K562 (cell line): ENCODE results near the gene NR4A2. TPM values are rescaled to one million over a fixed set of nuclear protein-coding genes. Genes with fewer than 3 reads are reported as not detected.

Experiments used
- CHCHD3 ChIP-seq: fragments of 250-450 bp; sonication (Bioruptor Pico); IDR thresholded peaks from 2 replicates; pipeline ENCODE4 v2.1.2; 2022; ENCODE audit warnings: mild to moderate bottlenecking
- CREB1 ChIP-seq, 2 experiments: sonication (generic) in 1 of 2; formaldehyde crosslinking in 1 of 2; IDR thresholded peaks; 2 replicates each; pipeline versions ENCODE4 v1.6.1 to v1.8.0; 2012 to 2022; ENCODE audit warnings: inconsistent platforms in 1 of 2, mild to moderate bottlenecking in 1 of 2, missing genetic modification reagents in 1 of 2, moderate library complexity in 1 of 2
- CREBBP ChIP-seq: IDR thresholded peaks from one replicate; pipeline ENCODE4 v1.6.1; 2012; ENCODE audit warnings: low read depth, mild to moderate bottlenecking, control low read depth, inconsistent platforms, low read length
- DEAF1 ChIP-seq: fragments of 450-650 bp; formaldehyde crosslinking; IDR thresholded peaks from 2 replicates; pipeline ENCODE4 v1.4.0; 2020; ENCODE audit warnings: mild to moderate bottlenecking, moderate library complexity
- HDAC1 ChIP-seq, 2 experiments: fragments of 450-650 bp; IDR thresholded peaks; 2 replicates each; pipeline ENCODE4 v1.6.1; 2016 to 2017; ENCODE audit warnings: inconsistent platforms in 1 of 2, mild to moderate bottlenecking in 1 of 2, moderate library complexity in 1 of 2
- HINFP ChIP-seq: fragments of 450-650 bp; conservative IDR thresholded peaks from 2 replicates; pipeline ENCODE4 v1.6.1; 2016; ENCODE audit warnings: missing genetic modification characterization, low read depth, mild to moderate bottlenecking, control low read depth, missing compliant biosample characterization
- MTA2 ChIP-seq: fragments of 450-650 bp; IDR thresholded peaks from 2 replicates; pipeline ENCODE4 v1.6.1; 2016; ENCODE audit warnings: low read depth
- NONO ChIP-seq, 2 experiments: fragments of 200-400 bp in 1 of 2; fragments of 450-650 bp in 1 of 2; formaldehyde crosslinking in 1 of 2; IDR thresholded peaks; 2 replicates each; pipeline ENCODE4 v1.6.1; 2017; ENCODE audit warnings: low read depth in 2 of 2, mild to moderate bottlenecking in 2 of 2, moderate library complexity in 2 of 2, low read length in 1 of 2
- POLR2H ChIP-seq: IDR thresholded peaks from 2 replicates; pipeline ENCODE4 v1.6.1; 2016; ENCODE audit warnings: missing genetic modification characterization, low read depth, mild to moderate bottlenecking, control low read depth, missing compliant biosample characterization, moderate library complexity
- RBM22 ChIP-seq: fragments of 200-400 bp; formaldehyde crosslinking; IDR thresholded peaks from 2 replicates; pipeline ENCODE4 v1.6.1; 2018; ENCODE audit warnings: low read length, low read depth; ENCODE audit not compliant: poor library complexity, severe bottlenecking
- SIN3A ChIP-seq, 2 experiments: fragments of 150-350 bp in 1 of 2; IDR thresholded peaks; 2 replicates each; pipeline ENCODE4 v1.6.1; 2011 to 2016; ENCODE audit warnings: borderline replicate concordance in 2 of 2, low read depth in 2 of 2, low read length in 2 of 2, mild to moderate bottlenecking in 2 of 2, moderate library complexity in 2 of 2; ENCODE audit not compliant: control insufficient read depth in 1 of 2
- TBP ChIP-seq: optimal IDR thresholded peaks from 2 replicates; pipeline ENCODE3; 2011; ENCODE audit warnings: low read depth, low read length, improper control_type of control experiment
- ZBTB17 ChIP-seq: fragments of 450-650 bp; formaldehyde crosslinking; IDR thresholded peaks from 2 replicates; pipeline ENCODE4 v1.4.0; 2020; ENCODE audit warnings: mild to moderate bottlenecking
- ZBTB33 ChIP-seq: sonication (generic); formaldehyde crosslinking; IDR thresholded peaks from 2 replicates; pipeline ENCODE4 v1.8.1; 2023; ENCODE audit warnings: mild to moderate bottlenecking, missing genetic modification reagents
- ZNF174 ChIP-seq: fragments of 250-450 bp; sonication (Bioruptor Pico); IDR thresholded peaks from 2 replicates; pipeline ENCODE4 v1.4.0; 2020; ENCODE audit warnings: mild to moderate bottlenecking
- polyA plus RNA-seq, 8 experiments: library from polyadenylated mRNA; depleted of rRNA in 4 of 8; stranded (reverse) in 5 of 8; unstranded in 3 of 8; fragments of >200 nt; fragmentation: Nextera tagmentation in 2 of 8; fragmentation: Illumina TruSeq in 1 of 8; extraction: Ambion mirVana in 2 of 8; extraction: Trizol in 1 of 8; gene quantifications; 2 replicates each; pipeline versions ENCODE4 v1.2.1 to v1.2.3, GENCODE V29; 2011 to 2014; ENCODE audit warnings: inconsistent platforms in 1 of 8, missing spikeins in 1 of 8
- total RNA-seq, 7 experiments: library from RNA; depleted of rRNA in 6 of 7; stranded (reverse); fragments of >200 nt in 6 of 7; fragmentation: Illumina TruSeq in 2 of 7; extraction: Trizol in 2 of 7; gene quantifications; 2 replicates each; pipeline versions ENCODE4 v1.2.1 to v1.2.3, GENCODE V29; 2011 to 2021; ENCODE audit warnings: low replicate concordance in 1 of 7

Gene NR4A2
- total and polyA plus RNA-seq, 9 of the 15 experiments (the other 6 are each of a cell fraction or from before 2014, with no cell fraction given) = 0.94 to 5.1 (median 1.3) TPM

- TF ChIP-seq CREBBP = no peak
- peak; percentile 25; the same call in 1 of the 2 replicates for TF ChIP-seq DEAF1 (CRISPR knock-in tag)
- peak; percentile 53 for TF ChIP-seq RBM22
- peak; percentile 24; the same call in 1 of the 2 replicates for TF ChIP-seq MTA2
- TF ChIP-seq TBP = peak; percentile 94
- peak in 1 of 2 experiments; percentile 10; a peak in 1 of 4 replicates for TF ChIP-seq SIN3A (IDR thresholded peaks at IDR 0.05; ENCODE audit: borderline replicate concordance in 2 of 2, control insufficient read depth in 1 of 2, low read depth in 2 of 2, low read length in 2 of 2)
- peak; percentile 78 for TF ChIP-seq POLR2H (tag)
- TF ChIP-seq CHCHD3 (CRISPR knock-in tag) = peak; percentile 83; the same call in 1 of the 2 replicates
- peak; percentile 69 to 72 for TF ChIP-seq NONO (IDR thresholded peaks at IDR 0.05; ENCODE audit: low read depth in 2 of 2, low read length in 1 of 2)
- 0 out of 2 replicates have a peak, but pooled peaks have one; percentile 44 for TF ChIP-seq ZBTB17 (CRISPR knock-in tag)
- TF ChIP-seq HINFP (tag) = no peak
- peak; percentile 91 for TF ChIP-seq CREB1 (IDR thresholded peaks at IDR 0.05)
- TF ChIP-seq CREB1 (CRISPR knock-in tag; IDR thresholded peaks at IDR 0.05) = peak; percentile 67
- TF ChIP-seq HDAC1 (IDR thresholded peaks at IDR 0.05) = peak in 1 of 2 experiments; percentile 55; a peak in 2 of 4 replicates
- peak; percentile 39 for TF ChIP-seq ZBTB33 (CRISPR knock-in tag)
- TF ChIP-seq ZNF174 (CRISPR knock-in tag) = 0 out of 2 replicates have a peak, but pooled peaks have one; percentile 40
Observed at GRCh38 chr2:156342254-156343095, 10.0 kb upstream of the NR4A2 start (continued).
